OCI-LY1 (cell line): ENCODE measurements around the gene GPR32.

Experiments used
- CTCF ChIP-seq: fragments of 200-600 bp; sonication (generic), shearing (Covaris generic); IDR thresholded peaks from 2 replicates; pipeline ENCODE4 v1.5.1; 2017; ENCODE audit warnings: mild to moderate bottlenecking, antibody characterized with exemption, low read length, moderate library complexity, mixed read lengths
- EZH2 ChIP-seq: fragments of 200-600 bp; sonication (generic), shearing (Covaris generic); IDR thresholded peaks from 2 replicates; pipeline ENCODE4 v1.8.0; 2017; ENCODE audit warnings: borderline replicate concordance, mixed run types, mild to moderate bottlenecking, antibody characterized with exemption, low read length, moderate library complexity, mixed read lengths

- TF ChIP-seq CTCF = no peak
- TF ChIP-seq EZH2 = no peak
These were observed 2.0 kb upstream of the GPR32 start for GRCh38 chr19:50768277-50768676.
